DOHH2 (cell line): ENCODE results near the gene TTC13.

Source experiments
- H3F3A ChIP-seq: fragments of 200-600 bp; sonication (generic), shearing (Covaris generic); 2 replicates; pipeline ENCODE4 v1.6.0; 2016; ENCODE audit warnings: antibody characterized with exemption, mild to moderate bottlenecking; ENCODE audit not compliant: control insufficient read depth, insufficient read depth
- H3K27ac ChIP-seq: fragments of 200-600 bp; sonication (generic); 2 replicates; pipeline ENCODE4 v1.5.1; 2014; ENCODE audit warnings: low read depth, mild to moderate bottlenecking, low read length, moderate library complexity
- H3K27me3 ChIP-seq: fragments of 200-600 bp; sonication (generic); 2 replicates; pipeline ENCODE4 v1.6.1; 2014; ENCODE audit warnings: mild to moderate bottlenecking, low read length, mixed read lengths; ENCODE audit not compliant: control insufficient read depth
- H3K36me3 ChIP-seq: fragments of 200-600 bp; sonication (generic); 2 replicates; pipeline ENCODE4 v1.6.1; 2014; ENCODE audit warnings: mild to moderate bottlenecking, low read length, moderate library complexity, mixed read lengths; ENCODE audit not compliant: control insufficient read depth
- H3K4me1 ChIP-seq: fragments of 200-600 bp; sonication (generic); 2 replicates; pipeline ENCODE4 v1.6.1; 2014; ENCODE audit warnings: mild to moderate bottlenecking, low read length, mixed read lengths; ENCODE audit not compliant: control insufficient read depth
- H3K4me2 ChIP-seq: fragments of 200-600 bp; sonication (generic); 2 replicates; pipeline ENCODE4 v1.6.0; 2014; ENCODE audit warnings: mild to moderate bottlenecking, low read length, moderate library complexity
- H3K4me3 ChIP-seq: fragments of 200-600 bp; sonication (generic); 2 replicates; pipeline ENCODE4 v1.5.1; 2014; ENCODE audit warnings: mild to moderate bottlenecking, low read length, mixed read lengths
- H3K79me2 ChIP-seq: fragments of 200-600 bp; sonication (generic); 2 replicates; pipeline ENCODE4 v1.6.1; 2014; ENCODE audit warnings: mild to moderate bottlenecking, low read length, mixed read lengths; ENCODE audit not compliant: control insufficient read depth
- H3K9me2 ChIP-seq: fragments of 200-600 bp; sonication (generic); replicated peaks from 2 replicates; pipeline ENCODE4 v1.6.1; 2014; ENCODE audit warnings: mild to moderate bottlenecking, low read length, mixed read lengths; ENCODE audit not compliant: control insufficient read depth
- H3K9me3 ChIP-seq: fragments of 200-600 bp; sonication (generic); 2 replicates; pipeline ENCODE4 v1.6.1; 2014; ENCODE audit warnings: antibody characterized with exemption, low read length, mixed read lengths; ENCODE audit not compliant: control insufficient read depth, insufficient read depth
- H4K20me1 ChIP-seq: fragments of 200-600 bp; sonication (generic); 2 replicates; pipeline ENCODE4 v1.6.0; 2014; ENCODE audit warnings: low read depth, mild to moderate bottlenecking, antibody characterized with exemption, low read length, moderate library complexity; ENCODE audit not compliant: control insufficient read depth, insufficient read depth
- EZH2phosphoT487 ChIP-seq: fragments of 200-600 bp; sonication (generic); IDR thresholded peaks from 2 replicates; pipeline ENCODE4 v1.6.1; 2017; ENCODE audit warnings: borderline replicate concordance, mild to moderate bottlenecking, antibody characterized with exemption, low read length, moderate library complexity, mixed read lengths
- TF ChIP-seq, protein P1 (sequence below): fragments of 200-600 bp; sonication (generic); IDR thresholded peaks from one replicate; pipeline ENCODE4 v1.5.1; 2014; ENCODE audit warnings: antibody characterized with exemption, mild to moderate bottlenecking, low read depth, low read length; ENCODE audit not compliant: poor library complexity, severe bottlenecking

The TTC13 gene

DNA sequence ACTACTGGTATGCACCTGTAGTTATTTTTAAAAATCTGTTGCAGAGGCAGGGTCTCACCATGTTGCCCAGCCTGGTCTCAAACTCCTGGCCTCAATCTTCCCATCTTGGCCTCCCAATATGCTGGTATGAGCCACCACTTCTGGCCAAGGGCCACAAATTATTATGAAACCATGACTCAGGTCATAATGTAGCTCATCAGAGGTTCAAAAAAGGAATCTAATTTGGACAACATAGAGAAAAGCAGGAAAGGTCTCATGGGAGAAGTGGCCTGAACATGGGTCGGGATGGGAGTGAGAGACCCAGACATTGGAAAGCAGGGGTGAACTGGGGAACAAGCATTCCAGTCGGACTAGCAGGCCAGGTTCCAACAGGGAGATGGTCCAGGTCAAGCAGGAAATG, 65.2 kb downstream of the TTC13 start:
- Histone ChIP-seq H3K9me3 (no peaks in the 10 kb centered on the region), H3K36me3 (peaks cover 70% of the 10 kb centered on the region), H3K9me2 (no peaks in the 10 kb centered on the region), H3K79me2 (no peaks in the 10 kb centered on the region), H3K4me3 (no peak overlapping the region), H3K27ac (no peak overlapping the region), H3F3A (no peaks in the 10 kb centered on the region), H3K4me2 (no peak overlapping the region), H4K20me1 (no peaks in the 10 kb centered on the region), H3K27me3 (no peaks in the 10 kb centered on the region), H3K4me1 (no peaks in the 10 kb centered on the region)
- TF ChIP-seq EZH2phosphoT487: no peak

DNA sequence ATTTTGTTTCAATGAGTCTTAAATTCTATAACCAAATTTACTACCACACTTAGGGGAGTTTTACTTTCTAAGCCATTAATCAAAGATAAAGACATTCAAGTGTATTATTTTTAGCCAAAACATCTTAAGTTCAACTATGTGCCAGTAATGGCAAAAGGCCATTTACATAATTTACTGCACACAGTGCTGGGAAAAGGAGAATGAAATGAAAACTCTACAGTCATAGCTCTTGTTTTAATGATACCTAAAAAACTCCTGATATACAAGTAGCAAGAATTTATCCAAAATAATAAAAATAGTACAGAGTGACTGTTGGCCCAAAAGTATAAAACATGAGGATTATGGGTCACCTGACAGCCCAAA, 67.9 kb downstream of the TTC13 start:
- no peaks in the 10 kb centered on the region for H3K79me2 ChIP-seq
- H3K4me1 ChIP-seq: no peaks in the 10 kb centered on the region
- no peak overlapping the region for H3K4me3 ChIP-seq
- no peaks in the 10 kb centered on the region for H3K9me3 ChIP-seq
- H3K4me2 ChIP-seq: no peak overlapping the region
- H3K36me3 ChIP-seq: peaks cover 65% of the 10 kb centered on the region
- H3K27me3 ChIP-seq: no peaks in the 10 kb centered on the region
- H4K20me1 ChIP-seq: no peaks in the 10 kb centered on the region
- no peak for TF ChIP-seq EZH2phosphoT487
- TF ChIP-seq, protein P1, sequence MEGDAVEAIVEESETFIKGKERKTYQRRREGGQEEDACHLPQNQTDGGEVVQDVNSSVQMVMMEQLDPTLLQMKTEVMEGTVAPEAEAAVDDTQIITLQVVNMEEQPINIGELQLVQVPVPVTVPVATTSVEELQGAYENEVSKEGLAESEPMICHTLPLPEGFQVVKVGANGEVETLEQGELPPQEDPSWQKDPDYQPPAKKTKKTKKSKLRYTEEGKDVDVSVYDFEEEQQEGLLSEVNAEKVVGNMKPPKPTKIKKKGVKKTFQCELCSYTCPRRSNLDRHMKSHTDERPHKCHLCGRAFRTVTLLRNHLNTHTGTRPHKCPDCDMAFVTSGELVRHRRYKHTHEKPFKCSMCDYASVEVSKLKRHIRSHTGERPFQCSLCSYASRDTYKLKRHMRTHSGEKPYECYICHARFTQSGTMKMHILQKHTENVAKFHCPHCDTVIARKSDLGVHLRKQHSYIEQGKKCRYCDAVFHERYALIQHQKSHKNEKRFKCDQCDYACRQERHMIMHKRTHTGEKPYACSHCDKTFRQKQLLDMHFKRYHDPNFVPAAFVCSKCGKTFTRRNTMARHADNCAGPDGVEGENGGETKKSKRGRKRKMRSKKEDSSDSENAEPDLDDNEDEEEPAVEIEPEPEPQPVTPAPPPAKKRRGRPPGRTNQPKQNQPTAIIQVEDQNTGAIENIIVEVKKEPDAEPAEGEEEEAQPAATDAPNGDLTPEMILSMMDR: no peak
- H3F3A ChIP-seq: no peaks in the 10 kb centered on the region
- H3K27ac ChIP-seq: no peak overlapping the region
- no peaks in the 10 kb centered on the region for H3K9me2 ChIP-seq

DNA sequence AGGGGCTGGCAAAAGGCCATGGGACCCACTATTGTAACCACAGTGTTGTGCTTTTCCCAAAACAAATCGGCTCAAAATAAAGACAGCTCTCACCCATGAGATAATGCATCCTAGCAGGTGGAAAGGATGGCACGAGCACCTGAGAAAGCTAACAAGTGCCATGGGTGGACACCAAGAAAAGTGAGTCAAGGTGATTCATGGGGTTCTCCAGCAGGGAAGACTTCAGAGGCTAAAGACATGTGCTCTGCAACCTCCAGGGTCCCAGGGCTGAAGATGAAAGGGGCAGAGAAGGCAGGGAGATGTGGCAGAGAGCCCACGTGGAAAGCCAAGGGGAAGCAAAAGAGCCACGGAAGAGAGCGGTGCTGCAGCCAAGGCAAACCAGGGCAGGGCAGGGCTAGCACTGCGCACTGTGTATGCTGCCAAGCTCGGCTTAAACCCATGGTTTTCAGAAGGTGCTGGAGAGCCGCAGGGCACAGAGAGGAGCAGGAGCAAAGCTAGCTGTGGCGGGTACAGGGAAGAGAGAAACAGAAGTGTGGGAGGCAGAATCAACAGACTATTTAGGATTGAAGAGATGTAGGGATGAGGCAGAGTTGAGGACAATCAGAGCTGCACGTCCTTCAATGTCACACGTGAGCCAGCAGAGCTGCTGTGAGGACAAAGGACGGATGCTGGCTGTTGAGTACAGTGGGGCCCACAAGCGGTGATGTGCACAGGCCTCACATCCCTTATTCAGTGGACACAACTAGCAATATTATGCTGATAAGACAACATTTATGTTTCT, 68.5 kb downstream of the TTC13 start:
- Histone ChIP-seq H3K4me1 (no peaks in the 10 kb centered on the region), H3K36me3 (peaks cover 67% of the 10 kb centered on the region), H4K20me1 (no peaks in the 10 kb centered on the region), H3K4me3 (no peak overlapping the region), H3F3A (no peaks in the 10 kb centered on the region), H3K9me2 (no peaks in the 10 kb centered on the region), H3K9me3 (no peaks in the 10 kb centered on the region), H3K27ac (no peak overlapping the region), H3K4me2 (no peak overlapping the region), H3K27me3 (no peaks in the 10 kb centered on the region), H3K79me2 (no peaks in the 10 kb centered on the region)
- no peak for TF ChIP-seq EZH2phosphoT487
- TF ChIP-seq, protein P1: no peak

DNA sequence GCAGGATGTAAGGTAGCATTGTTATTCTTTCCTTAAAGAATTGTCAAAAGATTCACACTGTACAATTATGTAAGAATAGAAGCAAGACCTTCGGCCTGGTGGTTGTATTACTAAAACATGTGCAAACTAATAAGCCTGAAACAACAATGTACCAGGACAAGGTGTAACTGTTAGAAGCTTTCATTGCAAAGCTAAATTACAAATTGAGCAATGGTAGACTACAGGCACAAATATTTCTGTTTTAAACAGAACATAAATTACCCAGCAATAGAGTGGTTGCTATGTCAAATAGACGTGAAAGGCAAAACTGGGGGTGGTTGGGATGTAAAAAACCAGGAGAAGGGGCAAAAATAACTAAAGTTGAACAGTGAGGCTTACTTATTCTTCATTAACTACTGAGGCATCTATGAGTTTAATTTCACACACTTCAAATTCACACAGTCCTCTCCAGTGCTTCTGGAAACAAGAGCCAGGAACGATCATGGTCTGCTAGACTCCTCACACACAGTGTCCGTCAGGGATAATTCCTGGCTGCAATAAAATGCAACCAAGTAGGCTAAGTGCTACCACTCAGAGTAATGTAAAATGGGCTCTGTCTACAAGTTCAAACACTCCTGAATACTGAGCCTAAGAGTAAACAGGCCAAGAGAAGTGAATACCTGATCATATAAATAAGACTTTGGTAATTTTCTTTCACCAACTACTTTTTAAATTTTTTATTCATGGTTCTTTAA, 71.0 kb downstream of the TTC13 start:
- H3K4me1 ChIP-seq: no peaks in the 10 kb centered on the region
- no peaks in the 10 kb centered on the region for H3K79me2 ChIP-seq
- H3K36me3 ChIP-seq: peaks cover 52% of the 10 kb centered on the region
- H3F3A ChIP-seq: no peaks in the 10 kb centered on the region
- H4K20me1 ChIP-seq: no peaks in the 10 kb centered on the region
- H3K27ac ChIP-seq: no peak overlapping the region
- H3K9me3 ChIP-seq: no peaks in the 10 kb centered on the region
- no peak overlapping the region for H3K4me2 ChIP-seq
- H3K4me3 ChIP-seq: no peak overlapping the region
- no peaks in the 10 kb centered on the region for H3K27me3 ChIP-seq
- no peaks in the 10 kb centered on the region for H3K9me2 ChIP-seq
- no peak for TF ChIP-seq EZH2phosphoT487
- TF ChIP-seq, protein P1: no peak
